Measurements from ENCODE around the gene NOP14.
A peak's percentile ranks its signal among the peaks of the same experiment; 100 is the strongest.
"Not testable (repeated sequence)": the region's sequence is repeated elsewhere in the genome, so short reads cannot be mapped to it uniquely, and the experiment has no call there.

The NOP14 gene

DNA sequence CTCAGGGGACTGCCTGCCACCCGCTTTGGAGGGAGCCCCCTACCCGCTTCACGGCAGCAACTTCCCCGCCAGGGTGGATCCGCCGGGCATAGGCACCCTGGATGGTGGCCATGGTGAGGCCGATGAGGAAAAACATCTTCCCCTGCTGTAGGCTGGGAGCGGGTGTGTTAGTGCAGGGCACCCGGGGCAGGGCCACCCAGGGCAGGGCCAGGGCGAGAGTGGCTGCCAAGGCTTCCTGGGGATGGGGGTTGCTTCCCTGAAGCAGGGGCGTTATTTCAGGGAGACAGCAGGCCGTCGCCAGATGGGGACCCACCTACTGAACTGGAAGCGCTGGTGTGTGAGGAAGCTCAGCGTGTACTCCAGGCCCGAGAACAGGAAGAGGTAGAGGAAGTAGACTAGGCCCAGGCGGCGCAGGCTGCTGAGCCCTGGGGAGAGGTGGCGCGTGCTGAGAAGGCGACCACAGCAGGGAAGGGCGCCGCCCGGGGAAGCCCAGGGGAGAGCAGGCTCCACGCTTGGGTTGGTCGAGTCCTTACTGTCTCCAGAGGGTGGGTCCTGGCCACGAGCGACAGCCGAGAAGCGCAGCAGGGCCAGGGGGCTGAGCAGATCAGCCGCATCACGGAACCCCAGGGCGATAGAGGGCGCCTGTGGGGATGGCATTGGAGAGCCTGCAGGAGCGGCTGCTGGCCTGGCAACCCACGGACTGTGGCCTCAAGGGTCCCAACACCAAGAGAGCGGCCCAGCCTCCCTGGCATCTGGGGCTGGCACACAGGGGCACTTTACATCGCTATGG is 31.5 kb downstream of the NOP14 start:
- DNase-seq (ENCODE audit: low read depth) = peak; percentile 38

DNA sequence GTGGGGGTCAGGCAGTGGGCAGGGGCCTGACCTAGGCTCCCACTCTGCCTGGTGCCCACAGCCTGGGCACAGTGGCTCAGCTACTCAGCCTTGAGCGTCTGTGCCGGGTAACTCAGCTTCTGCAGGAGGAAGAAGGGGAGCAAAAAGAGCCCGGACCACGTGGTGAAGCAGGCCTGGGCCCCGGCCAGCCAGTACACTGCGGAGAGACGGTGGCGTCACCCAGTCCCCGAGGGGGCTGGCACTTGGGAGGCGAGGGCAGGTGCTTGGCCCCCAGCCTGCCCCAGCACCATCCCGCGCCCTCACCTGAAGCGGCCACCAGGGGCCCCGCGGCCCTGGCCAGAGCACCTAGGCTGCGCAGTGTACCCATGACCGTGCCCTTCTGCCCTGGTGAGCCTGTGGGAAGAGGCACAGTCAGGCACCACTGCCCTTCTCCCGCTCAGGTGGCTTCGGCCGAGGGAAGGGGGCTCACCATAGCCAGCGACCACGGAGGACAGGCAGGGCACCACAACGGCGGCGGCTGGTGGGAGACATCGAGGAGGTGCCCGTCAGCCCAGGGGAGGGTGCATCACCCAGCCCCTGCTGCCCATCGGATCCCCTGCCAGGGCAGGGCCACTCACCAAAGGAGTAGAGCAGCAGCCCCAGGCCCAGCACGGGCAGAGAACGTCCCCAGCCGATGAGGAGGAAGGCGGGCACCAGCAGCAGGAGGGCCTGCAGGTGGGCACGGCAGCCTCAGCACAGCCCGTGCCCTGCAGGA is 32.3 kb downstream of the NOP14 start:
- no peak for DNase-seq (ENCODE audit: low read depth)

DNA sequence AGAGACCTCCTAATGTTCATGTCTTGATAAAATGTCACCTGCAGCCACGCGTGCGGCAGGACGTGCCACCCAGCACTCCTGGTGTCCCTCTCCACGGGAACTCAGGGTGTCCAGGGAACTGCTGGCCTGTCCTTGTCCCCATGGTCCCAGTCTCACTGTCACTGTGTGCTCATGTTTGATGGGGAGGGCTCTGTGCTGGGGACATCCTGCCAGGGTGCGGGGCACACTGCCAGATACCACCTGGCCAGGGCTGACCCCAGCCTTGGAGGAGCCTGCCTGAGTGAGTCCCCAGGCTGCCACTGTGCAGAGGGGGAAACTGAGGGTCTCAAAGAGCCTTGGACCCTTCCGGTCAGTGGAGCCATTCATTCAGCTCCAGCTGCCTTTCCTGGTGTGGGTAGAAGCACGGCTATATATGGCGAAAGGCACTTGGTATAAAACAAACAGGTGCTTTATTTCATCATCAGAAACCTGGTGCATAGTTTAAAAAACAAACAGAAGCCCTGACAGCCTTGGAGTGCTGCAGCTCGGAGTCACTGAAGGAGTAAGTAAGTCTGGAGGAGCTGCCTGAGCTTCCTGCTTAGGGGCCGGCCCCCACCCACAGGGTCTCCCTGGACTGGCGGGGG is 33.0 kb downstream of the NOP14 start:
- no peak for DNase-seq (ENCODE audit: low read depth)

DNA sequence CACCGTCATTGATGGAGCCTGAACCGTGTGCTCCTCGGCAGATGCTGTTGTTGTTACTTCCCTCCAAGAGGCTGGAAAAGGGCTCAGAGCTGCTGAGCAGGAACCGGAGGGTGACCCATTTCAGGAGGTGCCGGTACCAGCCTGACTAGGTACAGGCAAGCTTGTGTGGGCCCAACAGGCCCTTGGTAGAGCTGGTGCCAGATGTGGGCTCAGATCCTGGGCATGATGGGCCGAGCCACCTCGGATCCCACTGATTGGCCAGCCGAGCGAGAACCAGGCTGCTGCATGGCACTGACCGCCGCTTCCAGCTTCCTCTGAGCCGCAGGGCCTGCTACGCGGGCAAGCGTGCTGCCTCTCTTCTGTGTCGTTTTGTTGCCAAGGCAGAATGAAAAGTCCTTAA is 33.7 kb downstream of the NOP14 start:
- DNase-seq (ENCODE audit: low read depth) = no peak

DNA sequence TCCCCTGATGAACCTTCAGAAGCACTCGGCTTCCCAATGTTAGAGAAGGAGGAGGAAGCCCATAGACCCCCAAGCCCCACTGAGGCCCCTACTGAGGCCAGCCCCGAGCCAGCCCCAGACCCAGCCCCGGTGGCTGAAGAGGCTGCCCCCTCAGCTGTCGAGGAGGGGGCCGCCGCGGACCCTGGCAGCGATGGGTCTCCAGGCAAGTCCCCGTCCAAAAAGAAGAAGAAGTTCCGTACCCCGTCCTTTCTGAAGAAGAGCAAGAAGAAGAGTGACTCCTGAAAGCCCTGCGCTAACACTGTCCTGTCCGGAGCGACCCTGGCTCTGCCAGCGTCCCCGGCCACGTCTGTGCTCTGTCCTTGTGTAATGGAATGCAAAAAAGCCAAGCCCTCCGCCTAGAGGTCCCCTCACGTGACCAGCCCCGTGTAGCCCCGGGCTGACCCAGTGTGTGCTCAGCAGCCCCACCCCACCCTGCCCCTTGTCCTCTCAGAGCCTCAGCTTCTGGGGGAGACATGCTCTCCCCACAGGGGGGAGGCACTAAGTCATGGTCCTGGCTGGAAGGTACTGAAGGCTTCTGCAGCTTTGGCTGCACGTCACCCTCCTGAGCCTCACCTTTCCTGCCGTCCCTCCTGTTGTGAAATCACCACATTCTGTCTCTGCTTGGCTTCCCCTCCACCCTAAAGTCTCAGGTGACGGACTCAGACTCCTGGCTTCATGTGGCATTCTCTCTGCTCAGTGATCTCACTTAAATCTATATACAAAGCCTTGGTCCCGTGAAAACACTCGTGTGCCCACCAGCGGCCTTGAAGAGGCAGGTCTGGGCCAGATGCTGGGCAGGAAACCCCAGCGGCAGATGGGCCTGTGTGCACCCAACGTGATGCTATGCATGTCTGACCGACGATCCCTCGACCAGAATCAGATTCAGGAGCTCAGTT is 34.7 kb downstream of the NOP14 start:
- DNase-seq (ENCODE audit: low read depth) = no peak

DNA sequence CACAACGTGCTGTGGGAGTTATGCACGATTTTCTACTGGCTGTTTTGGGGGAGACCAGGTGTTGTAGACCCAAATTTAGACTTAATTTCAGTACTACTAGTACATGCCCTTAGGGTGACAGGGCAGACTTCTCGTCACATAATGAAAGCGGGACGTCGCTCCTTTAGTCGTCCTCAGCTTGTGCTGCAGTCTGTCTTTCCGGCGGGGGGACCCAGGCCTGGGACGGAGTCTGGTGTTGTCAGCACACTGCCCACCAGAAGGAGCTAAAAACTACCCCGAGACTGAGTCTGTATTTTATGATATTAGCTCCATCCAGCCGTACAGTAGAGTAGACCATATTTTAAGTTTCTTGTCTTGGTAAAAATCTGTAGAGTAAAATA is 35.5 kb downstream of the NOP14 start:
- DNase-seq (ENCODE audit: low read depth) = no peak

DNA sequence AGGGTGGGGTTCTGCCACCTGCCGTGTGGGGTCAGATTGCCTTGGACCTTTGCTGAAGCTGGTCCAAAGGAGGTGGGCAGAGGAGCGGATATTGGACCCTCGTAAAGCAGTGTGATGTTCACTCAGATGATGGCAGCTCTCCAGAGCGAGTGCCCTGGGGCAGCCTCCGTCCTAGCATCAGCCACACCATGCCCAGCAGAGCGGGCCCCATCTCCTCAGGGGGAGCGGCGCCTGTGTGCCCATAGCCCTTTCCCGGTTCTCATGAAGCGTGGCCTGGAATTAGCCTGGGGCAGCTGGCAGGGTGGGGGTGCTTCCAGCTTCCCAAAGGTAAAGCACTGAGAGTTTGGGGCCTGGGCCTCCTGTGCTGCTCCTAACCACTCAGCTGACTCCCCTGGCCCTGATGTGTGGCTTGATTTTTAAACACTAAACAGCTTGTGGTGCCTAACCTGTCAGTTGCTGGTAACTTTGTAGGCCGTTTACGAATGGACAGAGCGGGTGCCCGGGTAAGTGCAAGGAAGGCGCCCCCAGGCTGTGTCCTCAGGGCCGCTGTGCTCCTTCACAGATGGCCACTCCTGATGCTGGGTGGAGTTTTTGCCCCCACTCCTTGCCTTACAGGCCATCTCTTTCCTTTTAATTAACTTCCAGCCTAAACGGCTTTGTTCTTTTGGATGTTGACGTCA is 36.0 kb downstream of the NOP14 start:
- DNase-seq (ENCODE audit: low read depth) = no peak

DNA sequence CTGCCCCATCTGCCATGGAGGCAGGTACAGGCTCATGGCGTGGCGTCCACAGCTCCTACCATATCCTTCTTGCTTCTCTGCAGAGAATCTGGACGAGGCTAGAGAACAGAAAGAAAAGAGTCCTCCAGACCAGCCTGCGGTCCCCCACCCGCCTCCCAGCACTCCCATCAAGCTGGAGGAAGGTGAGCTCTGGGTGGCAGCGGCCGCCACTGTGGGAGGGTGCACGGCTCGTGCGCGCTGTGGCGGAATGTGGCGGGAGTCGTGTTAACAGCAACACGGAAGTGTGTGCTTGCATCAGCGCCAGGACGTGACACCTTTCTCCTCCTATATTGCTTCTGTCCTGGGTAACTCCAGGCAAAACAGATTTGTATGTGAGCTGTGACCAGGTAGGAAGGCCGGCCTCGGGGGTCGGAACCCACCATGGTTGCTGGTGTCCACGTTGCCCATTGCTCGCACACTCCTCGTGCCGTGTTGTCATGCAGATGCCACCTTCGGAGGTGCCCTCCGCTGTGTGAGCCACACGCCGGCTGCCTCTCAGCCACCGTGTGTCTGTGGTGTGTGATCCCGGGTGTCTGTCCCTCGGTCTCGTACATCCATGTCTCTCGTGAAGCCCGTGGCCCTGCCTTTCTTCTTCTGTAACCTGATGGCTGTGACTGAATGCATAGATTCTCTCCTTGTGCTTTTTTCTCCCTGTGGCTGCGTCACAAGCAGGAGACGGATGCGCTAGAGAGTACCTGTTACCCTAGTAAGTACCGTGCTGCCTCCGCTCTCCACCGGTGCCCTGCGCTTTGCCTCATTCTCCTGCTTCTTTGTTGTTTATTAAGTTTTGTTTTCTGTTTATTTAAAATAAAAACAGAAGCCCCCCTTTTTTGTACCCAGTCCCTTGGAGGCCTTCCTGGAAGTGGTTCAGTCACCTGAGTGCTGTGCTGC is 37.0 kb downstream of the NOP14 start:
- no peak for DNase-seq (ENCODE audit: low read depth)

DNA sequence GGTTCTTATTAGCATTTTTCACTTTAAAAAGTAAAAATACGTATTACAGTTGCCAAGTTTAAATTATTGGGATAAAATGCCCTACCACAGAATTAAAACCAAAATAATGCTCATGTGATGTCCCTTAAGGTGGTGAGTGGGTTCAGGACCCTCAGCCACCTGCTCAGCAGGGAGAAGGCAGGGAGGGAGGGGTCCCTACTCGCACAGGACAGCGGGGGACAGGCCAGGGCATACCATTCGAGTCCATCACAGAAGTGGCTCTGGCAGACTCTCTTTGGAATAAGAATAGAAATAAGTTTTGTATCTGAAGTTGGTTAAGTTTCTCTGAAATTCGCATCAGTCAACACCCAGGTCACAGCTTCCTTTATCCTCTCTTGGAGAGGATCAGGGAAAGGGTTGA is 37.7 kb downstream of the NOP14 start:
- no peak for DNase-seq (ENCODE audit: low read depth)

DNA sequence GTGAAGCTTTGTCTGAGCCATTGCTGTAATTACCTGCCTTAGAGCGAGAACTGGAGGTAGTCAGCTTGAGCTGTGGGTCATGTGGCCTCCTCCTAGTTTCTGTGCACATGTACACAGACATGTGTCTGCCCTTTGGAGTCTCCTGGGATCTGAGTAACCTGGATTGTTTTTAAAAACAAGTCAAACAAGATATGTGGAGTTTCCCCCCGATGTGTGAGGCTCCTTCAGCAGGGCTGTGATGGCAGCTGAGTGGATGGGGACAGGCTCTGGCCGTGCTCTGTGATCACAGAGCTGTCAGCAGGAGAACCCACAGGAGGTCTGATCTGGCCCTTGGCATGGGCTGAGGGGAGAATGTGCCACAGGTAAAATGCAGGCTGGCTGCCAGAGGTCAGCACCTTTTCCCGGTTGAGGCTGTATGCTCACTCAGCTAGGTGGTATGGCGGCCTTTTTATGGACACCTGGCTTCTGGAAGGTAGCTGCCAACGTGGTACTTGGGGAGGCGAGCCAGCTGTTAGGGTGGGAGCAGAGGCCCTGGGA is 38.4 kb downstream of the NOP14 start:
- no peak for DNase-seq (ENCODE audit: low read depth)

DNA sequence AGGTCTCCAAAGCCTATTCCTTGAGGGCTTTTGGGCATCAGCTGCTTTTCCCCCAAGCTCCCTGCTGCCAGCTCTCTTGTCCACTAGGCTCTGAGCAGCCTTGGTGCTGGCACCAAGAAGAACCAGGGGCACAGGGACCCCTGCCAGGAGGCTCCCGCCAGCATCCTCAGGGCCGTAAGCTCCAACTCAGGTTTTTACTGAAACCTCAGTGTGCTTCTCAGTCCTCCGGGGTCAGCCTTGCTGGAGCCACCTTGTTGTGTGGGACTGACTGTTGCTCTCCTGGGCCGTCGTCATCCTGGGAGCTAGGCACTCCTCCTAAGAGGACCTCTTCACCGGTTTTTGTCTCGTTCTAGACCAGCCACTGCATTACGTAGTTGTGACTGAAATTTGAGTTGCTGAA is 38.9 kb downstream of the NOP14 start:
- DNase-seq (ENCODE audit: low read depth) = no peak

DNA sequence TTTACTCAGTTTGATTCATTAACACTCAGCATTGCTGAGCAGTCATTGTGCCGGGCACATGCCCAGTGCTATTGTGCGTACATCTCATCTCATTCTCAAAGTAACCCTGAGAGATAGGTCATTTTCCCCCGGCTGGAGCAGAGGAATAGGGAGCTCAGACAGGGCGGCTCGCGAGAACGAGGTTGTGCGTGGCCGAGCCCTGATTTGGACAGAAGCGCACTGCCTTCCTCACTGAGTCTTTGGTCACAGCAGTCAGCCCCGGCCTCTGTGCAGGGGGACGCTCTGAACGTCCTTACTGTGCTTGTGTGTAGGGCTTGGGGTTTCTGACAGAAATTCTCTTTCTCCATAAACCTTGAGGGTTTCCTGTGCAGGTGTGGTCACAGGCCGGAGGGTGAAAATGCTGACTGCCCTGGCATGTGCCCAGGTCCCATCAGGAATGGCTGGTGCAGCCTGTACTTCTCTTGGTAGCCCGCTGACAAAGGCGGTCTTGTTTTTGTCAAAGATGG is 39.5 kb downstream of the NOP14 start:
- no peak for DNase-seq (ENCODE audit: low read depth)

DNA sequence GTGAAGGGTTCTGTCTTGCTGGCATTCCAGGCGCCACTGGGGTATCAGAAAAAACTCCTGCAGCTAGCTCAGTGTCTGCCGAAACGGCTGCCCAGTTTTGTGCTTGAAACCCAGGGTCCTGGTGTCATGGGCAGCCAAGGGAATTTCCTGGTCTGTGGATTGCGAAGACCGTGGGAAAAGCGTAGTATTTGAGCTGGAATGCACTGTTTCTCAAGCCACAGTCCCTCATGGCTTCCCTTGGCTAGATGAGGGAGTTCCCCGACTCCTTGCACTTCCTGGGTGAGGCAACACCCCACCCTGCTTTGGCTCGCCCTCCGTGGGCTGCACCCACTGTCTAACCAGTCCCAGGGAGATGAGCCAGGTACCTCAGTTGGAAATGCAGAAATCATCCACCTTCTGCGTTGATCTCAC is 40.1 kb downstream of the NOP14 start:
- DNase-seq (ENCODE audit: low read depth) = no peak

DNA sequence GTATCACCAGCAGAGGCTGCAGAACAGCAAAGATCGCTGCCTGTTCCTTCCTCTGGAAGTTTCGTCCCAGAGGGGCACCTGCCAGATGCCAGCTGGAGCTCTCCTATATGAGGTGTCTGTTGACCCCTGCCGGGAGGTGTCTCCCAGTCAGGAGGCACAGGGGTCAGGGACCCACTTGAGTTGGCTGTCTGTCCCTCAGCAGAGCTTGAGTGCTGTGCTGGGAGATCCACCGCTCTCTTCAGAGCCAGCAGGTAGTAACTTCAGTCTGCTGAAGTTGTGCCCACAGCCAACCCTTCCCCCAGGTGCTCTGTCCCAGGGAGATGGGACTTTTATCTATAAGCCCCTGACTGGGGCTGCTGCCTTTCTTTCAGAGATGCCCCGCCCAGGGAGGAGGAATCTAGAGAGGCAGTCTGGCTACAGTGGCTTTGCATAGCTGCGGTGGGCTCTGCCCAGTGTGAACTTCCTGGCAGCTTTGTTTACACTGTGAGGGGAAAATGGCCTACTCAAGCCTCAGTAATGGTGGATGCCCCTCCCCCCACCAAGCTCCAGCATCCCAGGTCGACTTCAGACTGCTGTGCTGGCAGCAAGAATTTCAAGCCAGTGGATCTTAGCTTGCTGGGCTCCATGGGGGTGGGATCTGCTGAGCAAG is 40.6 kb downstream of the NOP14 start:
- DNase-seq (ENCODE audit: low read depth) = not testable (repeated sequence)

DNA sequence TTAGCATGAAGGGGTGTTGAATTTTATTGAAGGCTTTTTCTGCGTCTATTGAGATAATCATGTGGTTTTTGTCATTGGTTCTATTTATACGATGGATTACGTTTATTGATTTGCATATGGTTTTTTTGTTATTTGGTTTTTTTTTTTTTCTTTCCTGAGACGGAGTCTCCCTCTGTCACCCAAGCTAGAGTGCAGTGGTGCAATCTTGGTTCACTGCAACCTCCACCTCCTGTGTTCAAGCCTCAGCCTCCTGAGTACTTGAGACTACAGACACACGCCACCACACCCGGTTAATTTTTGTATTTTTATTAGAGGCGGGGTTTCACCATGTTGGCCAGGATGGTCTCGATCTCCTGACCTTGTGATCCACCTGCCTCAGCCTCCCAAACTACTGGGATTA is 44.5 kb downstream of the NOP14 start:
- DNase-seq (ENCODE audit: low read depth) = not testable (repeated sequence)

DNA sequence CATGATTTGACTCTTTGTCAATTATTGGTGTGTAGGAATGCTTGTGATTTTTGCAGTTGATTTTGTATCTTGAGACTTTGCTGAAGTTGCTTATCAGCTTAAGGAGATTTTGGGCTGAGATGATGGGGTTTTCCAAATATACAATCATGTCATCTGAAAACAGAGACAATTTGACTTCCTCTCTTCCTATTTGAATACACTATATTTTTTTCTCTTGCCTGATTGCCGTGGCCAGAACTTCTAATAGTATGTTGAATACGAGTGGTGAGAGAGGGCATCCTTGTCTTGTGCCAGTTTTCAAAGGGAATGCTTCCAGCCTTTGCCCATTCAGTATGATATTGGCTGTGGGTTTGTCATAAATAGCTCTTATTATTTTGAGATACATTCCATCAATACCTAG is 44.9 kb downstream of the NOP14 start:
- DNase-seq (ENCODE audit: low read depth) = not testable (repeated sequence)

DNA sequence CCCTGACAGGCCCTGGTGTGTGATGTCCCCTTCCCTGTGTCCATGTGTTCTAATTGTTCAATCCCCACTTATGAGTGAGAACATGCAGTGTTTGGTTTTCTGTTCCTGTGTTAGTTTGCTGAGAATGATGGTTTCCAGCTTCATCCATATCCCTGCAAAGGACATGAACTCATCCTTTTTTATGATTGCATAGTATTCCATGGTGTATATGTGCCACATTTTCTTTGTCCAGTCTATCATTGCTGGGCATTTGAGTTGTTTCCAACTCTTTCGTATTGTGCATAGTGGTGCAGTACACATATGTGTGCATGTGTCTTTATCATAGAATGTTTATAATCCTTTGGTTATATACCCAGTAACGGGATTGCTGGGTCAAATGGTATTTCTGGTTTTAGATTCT is 46.5 kb downstream of the NOP14 start:
- not testable (repeated sequence) for DNase-seq (ENCODE audit: low read depth)

DNA sequence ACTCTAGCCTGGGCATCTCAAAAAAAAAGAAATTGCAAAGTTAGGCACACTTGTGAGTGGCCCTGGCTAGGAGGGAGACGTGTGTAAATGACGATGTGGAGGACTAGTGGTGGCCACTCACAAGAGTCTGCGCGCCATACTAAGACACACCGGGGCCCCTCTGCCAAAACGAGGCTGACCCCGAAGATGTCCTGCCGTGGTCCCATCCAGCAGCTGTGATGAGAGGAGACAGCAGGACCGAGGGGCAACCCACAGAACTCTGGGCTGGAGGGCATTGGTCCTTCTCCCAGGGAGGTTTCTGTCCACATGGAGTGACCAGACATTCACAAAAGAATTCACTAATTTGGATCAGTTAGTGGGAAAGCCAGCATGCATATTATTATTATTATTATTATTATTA is 47.4 kb downstream of the NOP14 start:
- DNase-seq (ENCODE audit: low read depth) = no peak

All from activated T-helper 9 cell treated with anti-CD3 and anti-CD28 coated beads, Interleukin-2, amount 50 U/mL, for 16 hours (primary cell).